RPMI8226 (cell line): ENCODE data around the gene WDR70.
"Not testable (repeated sequence)": the region's sequence is repeated elsewhere in the genome, so short reads cannot be mapped to it uniquely, and the experiment has no call there.

Experiments
- DNase-seq: peaks from one replicate; pipeline ENCODE4 v3.0.0-alpha.2; 2015

The WDR70 gene

DNA sequence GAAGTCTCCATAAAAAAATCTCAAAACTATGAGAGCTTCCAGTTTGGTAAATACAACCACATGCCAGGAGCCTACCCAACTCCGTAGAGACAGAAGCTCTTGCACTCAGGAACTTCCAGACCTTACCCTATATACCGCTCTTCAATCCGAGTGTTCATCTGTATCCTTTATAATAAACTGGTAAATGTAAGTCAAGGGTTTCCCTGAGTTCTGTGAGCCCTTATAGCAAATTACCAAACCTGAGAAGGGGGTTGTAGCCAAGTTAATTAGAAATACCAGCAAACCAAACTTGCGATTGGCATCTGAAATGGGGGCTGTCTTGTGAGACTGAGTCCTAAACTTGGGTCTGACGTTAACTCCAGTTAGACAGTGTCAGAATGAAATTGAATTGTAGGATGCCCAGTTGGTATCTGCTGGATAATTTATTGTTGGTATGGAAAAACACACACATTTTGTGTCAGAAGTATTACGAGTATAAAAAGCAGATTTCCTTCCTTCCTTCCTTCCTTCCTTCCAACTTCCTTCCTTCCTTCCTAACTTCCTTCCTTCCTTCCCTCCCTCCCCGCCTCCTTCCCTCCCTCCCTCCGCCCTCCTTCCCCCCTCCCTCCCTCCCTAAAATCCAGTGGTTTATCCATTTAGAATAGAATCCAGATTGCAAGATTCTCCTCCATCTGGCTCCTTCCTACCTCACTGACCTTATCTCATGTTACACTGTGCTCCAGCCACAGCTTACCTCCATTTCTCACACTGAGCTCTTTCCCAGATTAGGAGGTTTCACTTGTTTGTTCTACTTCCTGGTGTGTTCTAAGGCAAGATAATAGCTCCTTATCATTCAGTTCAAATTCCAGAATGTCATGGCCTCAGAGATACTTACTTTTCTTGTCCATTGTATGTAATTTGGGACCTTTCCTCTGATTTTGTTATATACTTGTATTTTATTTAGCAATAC lies 196.7 kb downstream of the WDR70 start:
- DNase-seq, result no peak

DNA sequence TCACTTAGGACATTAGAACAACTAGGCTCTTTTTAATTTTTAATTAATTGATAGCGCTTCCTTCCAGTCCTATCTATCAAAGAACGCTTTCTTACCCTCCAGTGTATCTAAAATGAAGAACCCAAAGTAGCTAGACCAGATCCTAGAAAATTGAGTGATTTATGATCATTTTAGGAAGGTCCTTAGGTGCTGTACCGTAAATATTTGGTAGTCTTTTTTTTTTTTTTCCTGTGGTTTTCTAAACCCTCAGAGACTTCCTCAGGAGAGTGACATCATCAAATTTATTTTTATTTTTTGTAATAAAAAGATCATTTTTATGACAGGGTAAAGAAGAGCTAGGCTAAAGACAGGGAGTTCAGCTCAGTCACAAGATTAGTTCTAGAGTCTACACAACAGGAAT lies 197.4 kb downstream of the WDR70 start:
- no peak for DNase-seq

DNA sequence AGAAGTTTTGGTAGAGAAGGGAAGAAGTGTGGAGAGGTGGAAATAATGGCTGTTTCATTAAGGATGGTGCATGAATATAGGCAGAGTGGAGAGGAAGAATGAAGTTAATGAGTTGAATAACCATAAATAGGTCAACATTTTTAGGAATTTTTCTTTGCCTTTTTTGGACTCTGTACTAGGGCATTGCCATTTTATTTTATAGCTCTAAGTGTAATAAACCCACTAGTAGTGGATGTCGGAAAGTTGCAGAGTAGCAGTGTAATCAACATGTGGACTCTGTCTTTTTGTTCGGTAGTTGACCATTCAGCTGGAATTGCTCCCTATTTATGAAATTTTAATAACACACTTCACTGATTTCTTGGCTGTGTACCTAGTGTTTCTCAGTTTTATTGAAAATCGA lies 199.1 kb downstream of the WDR70 start:
- no peak for DNase-seq

DNA sequence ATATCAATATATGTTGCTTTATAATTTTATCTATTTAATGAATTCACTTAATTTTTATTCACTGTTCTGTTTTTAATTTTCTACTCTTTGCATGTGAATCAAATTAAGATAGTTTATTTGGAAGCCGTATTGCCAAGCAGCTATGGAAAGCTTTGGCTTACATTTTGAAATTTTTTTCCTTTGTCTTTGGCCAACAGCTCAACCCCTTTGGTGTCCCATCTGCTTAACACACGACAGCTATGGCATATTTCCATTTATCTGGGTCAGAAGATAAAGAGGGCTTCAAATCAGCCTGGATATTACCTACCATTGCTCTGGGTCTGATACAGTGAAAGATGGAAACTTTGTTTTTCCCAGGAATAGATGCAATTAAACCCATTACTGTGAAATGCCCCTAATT lies 201.0 kb downstream of the WDR70 start:
- DNase-seq, result no peak

DNA sequence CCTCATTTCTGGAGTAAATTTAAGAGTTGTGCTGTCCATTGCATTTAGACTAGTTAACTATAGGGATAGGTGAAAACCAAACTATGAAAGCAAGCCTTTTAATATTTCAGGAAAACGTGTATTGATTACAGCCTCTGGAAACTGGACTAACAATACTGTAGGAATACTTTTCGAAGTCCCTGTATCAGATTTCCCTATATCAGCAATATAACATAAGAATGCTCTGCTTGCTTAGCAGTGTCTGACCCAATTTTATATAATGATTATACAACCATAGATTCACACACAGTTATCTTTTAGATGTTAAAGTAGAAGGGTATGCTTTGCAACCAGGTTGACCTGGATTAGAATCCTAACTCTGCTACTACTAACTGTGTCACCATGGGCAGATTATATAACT lies 203.1 kb downstream of the WDR70 start:
- no peak for DNase-seq

DNA sequence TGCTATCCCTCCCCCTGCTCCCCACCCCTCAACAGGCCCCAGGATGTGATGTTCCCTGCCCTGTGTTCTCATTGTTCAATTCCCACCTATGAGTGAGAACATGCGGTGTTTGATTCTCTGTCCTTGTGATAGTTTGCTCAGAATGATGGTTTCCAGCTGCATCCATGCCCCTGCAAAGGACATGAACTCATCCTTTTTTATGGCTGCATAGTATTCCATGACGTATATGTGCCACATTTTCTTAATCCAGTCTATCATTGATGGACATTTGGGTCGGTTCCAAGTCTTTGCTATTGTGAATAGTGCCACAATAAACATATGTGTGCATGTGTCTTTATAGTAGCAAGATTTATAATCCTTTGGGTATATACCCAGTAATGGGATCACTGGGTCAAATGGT lies 214.2 kb downstream of the WDR70 start:
- DNase-seq, result not testable (repeated sequence)

DNA sequence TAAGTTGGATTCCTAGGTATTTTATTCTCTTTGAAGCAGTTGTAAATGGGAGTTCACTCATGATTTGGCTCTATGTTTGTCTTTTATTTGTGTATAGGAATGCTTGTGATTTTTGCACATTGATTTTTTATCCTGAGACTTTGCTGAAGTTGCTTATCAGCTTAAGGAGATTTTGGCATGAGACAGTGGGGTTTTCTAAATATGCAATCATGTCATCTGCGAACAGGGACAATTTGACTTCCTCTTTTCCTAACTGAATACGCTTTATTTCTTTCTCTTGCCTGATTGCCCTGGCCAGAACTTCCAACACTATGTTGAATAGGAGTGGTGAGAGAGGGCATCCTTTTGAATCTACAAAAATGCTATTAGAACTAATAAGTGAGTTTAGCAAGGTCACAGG lies 215.7 kb downstream of the WDR70 start:
- DNase-seq, result not testable (repeated sequence)

DNA sequence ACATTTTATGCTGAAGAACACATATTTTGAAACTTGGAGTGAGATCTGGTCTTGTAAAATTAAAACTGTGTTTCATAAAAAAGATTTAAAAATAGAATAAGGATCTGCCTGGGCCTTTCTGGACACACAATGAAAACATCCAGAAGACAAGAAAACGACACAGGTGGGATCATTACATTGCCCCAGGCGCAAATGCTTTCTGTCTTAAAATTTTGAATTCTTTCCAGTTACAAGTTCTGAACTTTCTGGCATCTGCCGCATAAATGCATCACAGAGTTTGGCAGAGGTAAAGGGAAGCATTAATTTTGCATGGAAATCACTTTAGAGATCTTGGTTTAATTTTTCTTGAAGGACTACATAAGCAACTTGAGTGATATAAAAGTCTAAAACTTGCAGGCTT lies 219.6 kb downstream of the WDR70 start:
- no peak for DNase-seq

DNA sequence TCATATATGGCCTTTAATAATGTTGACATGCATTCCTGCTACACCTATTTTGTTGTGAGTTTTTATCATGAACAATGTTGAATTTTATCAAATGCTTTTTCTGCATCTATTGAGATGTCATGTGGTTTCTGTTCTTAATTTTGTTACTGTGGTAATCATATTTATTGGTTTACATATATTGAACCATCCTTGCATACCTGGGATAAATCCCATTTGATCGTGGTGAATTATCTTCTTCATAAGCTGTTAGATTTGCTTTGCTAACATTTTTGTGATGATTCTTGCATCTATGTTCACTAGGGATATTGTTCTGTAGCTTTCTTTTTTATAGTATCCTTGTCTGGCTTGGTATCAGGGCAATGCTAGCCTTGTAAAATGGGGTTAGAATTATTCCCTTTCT lies 222.0 kb downstream of the WDR70 start:
- no peak for DNase-seq

DNA sequence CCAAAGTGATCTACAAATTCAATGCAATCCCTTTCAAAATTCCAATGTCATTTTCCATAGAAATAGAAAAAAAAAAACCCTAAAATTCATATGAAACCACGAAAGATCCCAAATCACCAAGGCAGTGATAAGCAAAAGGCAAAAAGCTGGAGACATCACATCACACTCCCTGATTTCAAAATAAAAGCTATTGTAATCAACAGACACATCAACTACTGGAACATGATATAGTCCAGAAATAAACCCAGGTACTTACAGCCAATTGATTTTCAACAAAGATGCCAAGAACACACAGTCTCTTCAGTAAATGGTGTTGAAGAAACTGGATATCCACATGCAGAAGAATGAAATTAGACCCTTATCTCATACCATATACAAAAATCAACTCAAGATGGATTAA lies 224.0 kb downstream of the WDR70 start:
- DNase-seq, result no peak

DNA sequence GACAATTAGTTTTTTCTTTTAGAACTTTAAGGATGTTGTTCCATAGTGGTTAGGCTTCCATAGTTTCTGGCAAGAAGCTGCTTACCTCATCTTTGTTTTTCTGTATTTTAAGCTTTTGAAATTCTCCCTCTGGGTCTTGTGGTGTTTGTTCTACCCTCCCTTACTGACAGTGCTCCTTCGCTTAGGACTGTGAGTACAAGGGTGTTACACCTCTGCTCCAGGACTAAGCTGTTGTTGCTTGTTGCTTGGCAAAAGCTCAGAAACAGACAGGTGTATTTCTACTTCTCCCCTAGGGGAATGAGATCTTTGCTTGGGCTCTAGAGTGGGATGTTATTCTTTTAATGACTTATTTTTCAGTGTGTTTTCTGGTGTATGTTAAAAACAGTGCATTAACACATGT lies 225.2 kb downstream of the WDR70 start:
- DNase-seq, result no peak

DNA sequence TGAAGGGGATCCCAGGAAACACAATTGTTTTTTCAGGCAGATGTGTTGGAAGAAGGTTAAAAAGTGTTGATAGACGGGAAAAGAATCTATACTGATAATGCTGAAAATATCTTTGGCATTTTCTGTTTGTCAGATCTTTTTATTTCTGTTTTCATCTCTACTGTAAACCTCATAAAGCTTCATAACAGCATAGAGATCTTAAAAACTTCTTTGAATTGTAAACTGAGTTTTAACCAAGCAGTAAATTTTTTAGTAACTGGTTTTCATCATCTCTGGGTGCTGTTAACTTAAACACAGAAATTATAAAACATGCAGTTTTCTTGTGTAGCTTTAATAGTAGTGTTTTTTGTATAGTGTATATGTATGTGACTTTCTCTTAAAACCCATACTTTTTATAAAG lies 227.0 kb downstream of the WDR70 start:
- no peak for DNase-seq

DNA sequence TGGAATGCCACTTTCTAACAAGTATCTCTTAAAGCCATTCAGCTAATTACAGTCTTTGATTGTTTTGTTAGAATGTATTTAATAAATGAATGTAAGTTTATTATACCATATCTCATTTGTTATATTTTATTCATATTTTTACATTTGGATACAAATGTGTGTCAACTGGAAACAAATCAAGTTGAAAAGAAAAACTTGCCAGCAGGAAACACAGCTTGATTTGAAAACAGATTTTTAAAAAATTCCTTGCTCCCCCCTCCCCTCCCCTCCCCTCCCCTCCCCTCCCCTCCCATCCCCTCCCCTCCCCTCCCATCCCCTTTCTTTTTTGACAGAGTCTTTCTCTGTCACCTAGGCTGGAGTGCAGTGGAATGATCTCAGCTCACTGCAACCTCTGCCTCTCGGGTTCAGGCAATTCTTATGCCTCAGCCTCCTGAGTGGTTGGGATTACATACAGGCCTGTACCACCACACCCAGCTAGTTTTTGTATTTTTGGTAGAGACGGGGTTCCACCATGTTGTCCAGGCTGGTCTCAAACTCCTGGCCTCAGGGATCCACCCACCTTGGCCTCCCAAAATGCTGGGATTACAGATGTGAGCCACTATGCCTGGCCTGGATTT lies 227.6 kb downstream of the WDR70 start:
- DNase-seq, result no peak

DNA sequence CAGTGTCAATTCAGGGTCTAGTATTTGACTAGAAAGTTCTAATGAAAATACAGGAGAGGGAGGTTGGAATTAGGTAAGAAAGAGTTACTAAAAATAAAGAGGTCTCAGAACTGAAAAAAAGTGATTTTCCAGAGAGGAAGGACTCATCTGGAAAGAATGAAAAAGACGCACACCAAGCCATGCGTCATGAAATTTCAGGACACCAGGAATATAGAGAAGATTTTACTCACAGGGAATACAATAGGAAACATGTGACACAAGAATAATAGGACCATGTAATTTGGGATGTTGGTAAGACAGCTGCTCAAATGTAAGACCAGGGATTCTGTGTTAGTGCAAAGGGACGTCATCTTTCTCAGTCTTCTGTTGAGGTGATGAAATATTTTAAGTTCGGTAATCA lies 236.1 kb downstream of the WDR70 start:
- no peak for DNase-seq

DNA sequence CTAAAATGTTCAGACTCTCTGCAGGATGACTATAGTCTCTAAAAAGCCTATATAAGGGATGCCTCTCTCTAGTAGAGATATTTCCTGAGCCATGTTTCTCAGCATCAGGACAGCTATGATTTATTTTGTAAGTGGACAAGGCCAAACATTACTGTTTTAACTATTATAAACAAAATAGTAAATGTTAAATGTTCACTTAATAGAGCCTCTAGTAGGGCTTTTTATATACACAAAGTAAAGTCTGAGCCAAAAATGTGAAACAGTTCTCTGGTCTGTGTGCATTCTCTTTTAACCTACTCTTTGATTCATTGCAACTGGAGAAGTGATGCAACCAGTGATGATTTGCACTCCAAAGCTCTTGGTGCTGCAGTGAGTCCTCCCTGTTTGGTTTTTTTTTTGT lies 240.2 kb downstream of the WDR70 start:
- no peak for DNase-seq

DNA sequence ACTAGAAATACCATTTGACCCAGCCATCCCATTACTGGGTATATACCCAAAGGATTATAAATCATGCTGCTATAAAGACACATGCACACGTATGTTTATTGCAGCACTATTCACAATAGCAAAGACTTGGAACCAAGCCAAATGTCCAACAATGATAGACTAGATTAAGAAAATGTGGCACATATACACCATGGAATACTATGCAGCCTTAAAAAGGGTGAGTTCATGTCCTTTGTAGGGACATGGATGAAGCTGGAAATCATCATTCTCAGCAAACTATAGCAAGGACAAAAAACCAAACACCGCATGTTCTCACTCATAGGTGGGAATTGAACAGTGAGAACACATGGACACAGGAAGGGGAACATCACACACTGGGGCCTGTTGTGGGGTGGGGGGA lies 243.2 kb downstream of the WDR70 start:
- not testable (repeated sequence) for DNase-seq

DNA sequence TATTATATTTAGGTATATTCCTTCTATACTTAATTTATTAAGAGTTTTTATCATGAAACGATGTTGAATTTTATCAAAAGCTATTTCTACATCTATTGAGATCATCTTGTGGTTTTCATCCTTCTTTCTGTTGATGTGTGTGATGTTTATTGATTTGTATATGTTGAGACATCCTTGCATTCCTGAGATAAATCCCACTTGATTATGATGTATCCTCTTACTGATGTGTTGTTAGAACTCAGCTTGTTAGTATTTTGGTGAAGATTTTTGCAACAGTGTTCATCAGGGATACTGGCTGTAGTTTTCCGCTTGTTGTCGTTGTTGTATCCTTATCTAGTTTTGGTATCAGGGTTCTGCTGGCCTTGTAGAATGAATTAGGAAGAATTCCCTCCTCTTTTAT lies 247.1 kb downstream of the WDR70 start:
- DNase-seq, result no peak

DNA sequence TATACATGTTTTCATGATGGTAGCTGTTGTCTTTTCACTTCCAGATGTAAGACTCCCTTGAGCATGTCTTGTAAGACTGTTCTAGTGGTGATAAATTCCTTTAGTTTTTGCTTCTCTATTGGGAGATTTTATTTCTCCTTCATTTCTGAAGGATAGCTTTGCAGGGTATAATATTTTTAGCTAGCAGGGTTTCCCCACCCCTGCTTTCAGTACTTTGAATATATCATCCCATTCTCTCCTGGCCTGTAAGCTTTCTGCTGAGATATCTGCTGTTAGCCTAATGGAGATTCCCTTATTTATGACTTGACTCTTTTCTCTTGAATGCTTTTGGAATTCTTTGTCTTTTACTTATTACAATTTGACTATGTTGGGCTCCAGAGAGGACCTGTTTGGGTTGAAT lies 249.8 kb downstream of the WDR70 start:
- no peak for DNase-seq

DNA sequence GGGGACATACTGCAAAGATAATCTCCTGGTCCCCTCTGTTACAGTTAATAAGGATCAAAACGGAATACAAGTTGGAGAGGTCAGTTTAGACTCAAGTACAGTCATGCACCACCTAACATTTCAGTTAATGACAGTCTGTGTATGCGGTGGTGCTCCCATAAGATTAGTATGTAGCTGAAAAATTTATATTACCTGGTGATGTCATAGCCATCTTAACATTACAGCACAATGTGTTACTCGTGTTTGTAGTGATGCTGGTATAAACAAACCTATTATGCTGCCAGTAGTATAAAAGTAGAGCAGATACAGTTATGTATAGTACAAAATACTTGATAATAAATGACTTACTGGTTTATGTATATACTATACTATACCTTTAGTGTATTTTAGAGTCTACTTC lies 252.8 kb downstream of the WDR70 start:
- no peak for DNase-seq

DNA sequence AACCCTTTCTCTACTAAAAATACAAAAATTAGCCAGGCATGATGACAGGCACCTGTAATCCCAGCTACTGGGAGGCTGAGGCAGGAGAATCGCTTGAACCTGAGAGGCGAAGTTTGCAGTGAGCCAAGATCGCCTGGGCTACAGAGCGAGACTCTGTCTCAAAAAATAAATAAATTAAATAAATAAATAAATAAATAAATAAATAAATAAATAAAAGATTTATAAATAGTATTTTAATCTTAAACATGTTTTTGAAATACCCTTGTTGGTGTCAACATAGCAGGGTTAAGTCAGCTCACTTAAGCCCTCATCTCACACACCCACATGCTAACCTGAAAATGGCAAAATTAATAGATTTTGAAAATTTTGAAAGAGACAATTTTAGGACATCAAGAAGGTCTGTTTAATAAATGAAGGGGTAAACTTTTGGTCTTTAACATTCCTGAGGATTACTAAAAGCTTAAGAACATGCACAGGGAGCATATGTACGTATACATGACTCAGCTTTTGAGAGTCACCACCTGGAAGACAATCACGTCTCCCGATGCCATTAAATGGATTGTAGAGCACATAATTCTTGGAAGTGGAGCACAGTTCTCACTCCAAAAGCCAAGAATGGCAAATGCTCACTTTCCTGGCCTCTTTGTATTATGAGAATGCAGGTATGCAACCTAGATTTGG lies 258.2 kb downstream of the WDR70 start:
- no peak for DNase-seq

DNA sequence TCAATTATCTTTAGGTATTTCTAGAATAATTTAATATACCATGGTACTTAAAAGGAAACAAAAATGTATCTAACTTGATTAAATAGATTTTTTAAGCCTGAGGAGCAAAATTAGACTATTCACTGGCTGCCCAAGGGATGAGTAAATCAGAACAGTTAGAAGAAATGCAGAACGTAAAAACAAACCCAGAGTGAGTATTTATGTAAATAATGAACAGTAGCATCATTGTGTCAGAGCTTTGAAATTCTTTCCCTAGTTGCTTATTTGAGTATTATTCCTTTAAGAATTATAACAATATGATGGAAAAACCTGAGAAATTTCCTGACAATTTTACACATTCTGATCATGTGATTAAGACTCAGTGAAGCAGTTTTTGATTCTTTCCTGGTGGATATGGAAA lies 259.8 kb downstream of the WDR70 start:
- DNase-seq, result no peak

DNA sequence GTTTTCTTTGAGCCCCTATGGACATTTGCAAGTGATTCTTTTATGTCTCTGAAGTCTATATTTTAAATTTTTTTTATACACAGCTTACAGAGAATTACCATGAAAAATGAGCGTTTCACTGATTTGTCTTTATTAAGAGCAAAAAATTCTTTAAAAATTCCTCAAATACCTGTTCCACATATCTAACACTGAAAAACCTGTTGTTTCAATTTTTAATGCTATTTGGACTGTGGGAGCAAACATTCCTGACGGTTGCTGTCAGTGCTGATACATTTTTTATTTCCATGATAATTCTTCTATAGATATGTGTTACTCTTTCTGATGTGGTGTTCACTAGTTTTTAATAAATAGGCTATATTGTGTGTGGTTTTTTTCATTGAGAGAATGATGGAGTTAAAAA lies 261.0 kb downstream of the WDR70 start:
- no peak for DNase-seq

DNA sequence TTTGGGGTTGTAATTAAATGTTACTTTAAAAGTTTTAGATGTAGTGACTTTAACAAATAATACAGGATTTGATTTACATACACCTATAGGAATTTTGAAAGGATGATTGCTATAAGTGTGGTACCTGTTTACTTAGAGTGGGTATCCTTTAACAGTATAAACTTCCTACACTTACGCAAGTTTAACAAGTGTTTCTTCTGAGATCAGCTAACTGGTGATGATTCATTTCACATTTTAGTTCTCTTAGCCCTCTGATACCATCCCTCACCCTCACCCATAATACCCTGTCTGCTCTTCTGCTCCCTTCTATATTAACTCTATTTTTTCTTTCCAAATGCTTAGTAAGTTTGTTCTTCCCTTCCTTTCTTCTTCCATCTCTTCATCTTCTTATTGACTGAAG lies 262.8 kb downstream of the WDR70 start:
- DNase-seq, result no peak

DNA sequence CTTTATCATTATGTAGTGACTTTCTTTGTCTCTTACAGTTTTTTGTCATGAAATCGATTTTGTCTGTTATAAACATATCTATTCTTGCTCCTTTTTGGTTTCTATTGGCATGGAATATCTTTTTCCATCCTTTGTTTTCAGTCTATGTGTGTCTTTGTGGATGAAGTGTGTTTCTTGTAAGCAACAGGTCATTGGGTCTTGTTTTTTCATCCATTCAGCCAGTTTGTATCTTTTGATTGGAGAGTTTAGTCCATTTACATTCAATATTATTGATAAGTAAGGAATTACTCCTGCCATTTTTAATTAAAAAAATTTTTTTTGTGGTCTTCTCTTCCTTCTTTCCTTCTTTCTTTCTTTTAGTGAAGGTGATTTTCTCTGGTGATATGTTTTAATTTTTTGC lies 266.6 kb downstream of the WDR70 start:
- DNase-seq, result no peak
